GM13977 (cell line): ENCODE measurements around the gene TNC.

Source experiments
- DNase-seq: peaks from one replicate; pipeline ENCODE4 v3.0.0; 2012; ENCODE audit warnings: low spot score
- in situ Hi-C: fragments of 300-500 bp; cut with MboI; formaldehyde crosslinking; loops from one replicate; pipeline ENCODE4 v1.12.0; 2022; ENCODE audit warnings: low sequenced_read_pairs, low pct_unique_long_range_greater_than_20kb, mixed read lengths, inconsistent platforms; ENCODE audit not compliant: unreplicated experiment
- TF ChIP-seq, protein P1 (sequence below): IDR thresholded peaks from 2 replicates; pipeline ENCODE4 v1.5.1; 2012; ENCODE audit warnings: mild to moderate bottlenecking, control low read depth; ENCODE audit not compliant: insufficient read depth; ENCODE audit errors: extremely low read depth, missing control alignments

The TNC gene

DNA sequence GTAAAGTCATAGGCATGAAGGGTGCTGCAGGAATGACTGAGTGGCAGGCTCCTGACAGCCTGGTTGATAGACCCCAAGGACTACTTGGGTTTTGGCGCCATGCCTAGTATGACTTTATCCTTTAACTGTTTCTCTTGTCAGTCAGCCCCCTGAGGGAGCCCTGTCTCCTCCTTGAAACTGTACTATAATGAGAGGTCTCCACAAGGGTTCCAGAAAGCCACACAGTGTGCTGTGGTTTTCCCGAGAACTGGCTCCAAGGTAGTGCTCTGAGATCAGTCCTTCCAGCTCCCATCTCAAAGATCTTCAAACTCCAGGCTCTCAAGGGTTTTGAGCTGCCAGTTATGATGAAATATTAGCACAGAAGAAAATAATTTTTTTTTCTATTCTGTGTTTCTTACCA, 26.7 kb upstream of the TNC start:
- in situ Hi-C loops = no loop called here
- no peak for DNase-seq
- TF ChIP-seq, protein P1, sequence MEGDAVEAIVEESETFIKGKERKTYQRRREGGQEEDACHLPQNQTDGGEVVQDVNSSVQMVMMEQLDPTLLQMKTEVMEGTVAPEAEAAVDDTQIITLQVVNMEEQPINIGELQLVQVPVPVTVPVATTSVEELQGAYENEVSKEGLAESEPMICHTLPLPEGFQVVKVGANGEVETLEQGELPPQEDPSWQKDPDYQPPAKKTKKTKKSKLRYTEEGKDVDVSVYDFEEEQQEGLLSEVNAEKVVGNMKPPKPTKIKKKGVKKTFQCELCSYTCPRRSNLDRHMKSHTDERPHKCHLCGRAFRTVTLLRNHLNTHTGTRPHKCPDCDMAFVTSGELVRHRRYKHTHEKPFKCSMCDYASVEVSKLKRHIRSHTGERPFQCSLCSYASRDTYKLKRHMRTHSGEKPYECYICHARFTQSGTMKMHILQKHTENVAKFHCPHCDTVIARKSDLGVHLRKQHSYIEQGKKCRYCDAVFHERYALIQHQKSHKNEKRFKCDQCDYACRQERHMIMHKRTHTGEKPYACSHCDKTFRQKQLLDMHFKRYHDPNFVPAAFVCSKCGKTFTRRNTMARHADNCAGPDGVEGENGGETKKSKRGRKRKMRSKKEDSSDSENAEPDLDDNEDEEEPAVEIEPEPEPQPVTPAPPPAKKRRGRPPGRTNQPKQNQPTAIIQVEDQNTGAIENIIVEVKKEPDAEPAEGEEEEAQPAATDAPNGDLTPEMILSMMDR = no peak

DNA sequence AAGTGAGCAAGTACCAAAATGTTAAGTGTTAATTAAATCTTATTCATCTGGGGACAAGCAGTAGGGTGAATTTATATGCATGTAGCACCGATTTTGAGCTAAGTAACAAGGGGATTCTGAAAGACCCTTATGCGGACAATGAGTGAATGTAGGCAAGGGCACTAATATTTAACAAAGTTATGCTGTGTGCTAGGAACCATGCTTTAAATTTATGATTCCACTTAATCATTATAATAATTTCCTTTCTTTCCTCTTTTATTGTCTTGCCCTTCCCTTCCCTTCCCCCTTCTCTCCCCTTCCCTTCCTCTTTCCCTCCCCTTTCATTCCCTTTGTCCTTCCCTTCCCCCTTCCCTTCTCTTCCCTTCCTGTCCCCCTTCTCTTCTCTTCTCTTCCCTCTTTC, 25.7 kb upstream of the TNC start:
- in situ Hi-C loops = no loop called here
- DNase-seq = no peak
- TF ChIP-seq, protein P1 = no peak

DNA sequence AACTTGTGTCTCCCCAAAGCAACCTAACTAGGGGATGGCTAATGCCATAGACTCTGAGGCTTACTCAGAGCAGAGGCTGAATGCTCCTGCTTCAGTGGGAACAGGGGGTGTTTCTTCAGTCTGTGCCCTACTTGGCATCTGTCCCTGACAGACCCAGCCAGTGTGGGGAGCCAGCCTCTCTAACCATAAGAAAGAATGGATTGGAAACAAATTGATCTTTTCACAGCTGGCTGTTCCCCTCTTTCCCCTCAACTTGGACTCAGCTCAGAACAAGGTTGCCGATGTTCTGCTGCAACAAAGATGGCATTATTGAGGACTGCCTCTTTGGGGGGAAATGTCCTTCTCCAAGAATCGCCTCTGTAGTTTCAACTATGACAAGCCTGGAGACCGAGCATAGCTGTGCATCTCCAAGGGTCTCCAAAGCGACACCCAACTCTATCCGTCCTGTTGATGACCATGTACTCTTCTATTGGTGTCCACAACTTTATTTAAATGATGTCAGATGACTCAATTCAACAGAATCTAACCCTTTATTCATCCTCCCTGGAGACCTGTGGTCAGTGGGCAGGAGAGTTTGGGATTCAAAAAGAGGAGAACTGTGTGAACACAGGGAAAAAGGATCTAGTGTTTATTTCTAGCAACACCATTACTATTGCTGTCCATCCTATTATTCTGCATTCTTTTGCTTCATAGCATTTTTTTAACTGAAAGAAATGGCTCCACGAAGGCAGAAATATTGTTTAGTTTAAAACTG, 24.7 kb upstream of the TNC start:
- TF ChIP-seq, protein P1 = no peak
- in situ Hi-C loops = no loop called here
- DNase-seq = no peak

DNA sequence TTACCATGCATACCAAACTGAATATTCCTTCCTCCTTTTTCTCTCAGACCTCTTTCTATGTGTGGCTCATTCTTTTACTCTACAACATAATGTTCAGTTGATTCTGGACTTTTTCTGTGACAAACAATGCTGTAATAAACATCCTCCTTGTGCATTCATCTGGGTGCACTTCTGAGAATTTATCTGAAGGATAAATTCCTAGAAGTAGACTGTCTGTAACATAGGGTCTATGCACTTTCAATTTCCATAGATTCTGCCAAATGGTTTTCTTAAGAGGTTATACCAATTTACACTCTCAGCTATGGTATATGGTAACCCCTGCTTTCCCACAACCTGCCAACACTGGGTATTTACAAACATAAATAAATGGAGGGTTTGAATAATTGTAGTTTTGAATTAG, 24.1 kb upstream of the TNC start:
- no peak for DNase-seq
- in situ Hi-C loops = no loop called here
- TF ChIP-seq, protein P1 = no peak

DNA sequence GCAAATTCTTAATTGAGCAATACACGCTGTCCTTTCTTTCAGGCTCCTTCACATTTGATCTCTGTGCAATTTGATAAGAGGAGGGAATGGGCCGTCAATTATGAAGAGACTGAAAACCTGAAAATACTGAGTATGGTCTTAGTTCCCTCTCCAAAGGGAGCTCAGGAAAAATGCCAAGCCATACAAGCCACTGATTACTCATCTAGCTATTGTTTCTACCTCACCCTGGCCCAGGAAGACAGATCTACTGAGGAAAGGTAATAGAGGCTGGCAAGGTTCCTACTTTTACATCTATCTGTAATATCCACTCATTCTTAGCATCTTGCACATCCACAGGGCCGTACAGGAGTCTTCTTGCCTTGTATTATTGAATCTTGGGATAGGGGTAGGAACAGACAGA, 23.7 kb upstream of the TNC start:
- no peak for DNase-seq
- in situ Hi-C loops = no loop called here
- TF ChIP-seq, protein P1 = no peak

DNA sequence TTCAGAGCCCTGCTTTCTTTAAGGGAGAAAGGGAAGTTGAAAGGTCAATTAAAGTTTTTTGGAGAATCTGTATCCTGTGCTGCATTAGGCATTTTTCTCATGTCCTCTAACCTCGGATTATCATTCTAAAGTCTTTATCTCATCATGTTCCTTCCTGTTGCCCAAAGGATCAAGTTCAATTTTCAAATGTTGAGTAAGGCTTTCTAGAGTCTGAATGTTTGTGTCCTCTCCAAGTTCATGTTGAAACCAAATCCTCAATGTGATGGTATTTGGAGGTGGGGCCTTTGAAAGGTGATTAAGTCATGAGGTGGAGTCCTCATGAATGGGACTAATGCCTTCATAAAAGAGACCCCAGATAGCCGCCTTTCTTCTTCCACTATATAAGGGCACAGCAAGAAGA, 20.2 kb upstream of the TNC start:
- DNase-seq = no peak
- TF ChIP-seq, protein P1 = no peak
- in situ Hi-C loops = no loop called here
